CD4-positive, alpha-beta T cell treated with Interleukin-2 at 100 ng/mL for 4 hours (primary cell): ENCODE results near the gene CCDC86.

Experiments used
- DNase-seq: peaks from one replicate; pipeline ENCODE4 v3.0.0-alpha.2; 2020; ENCODE audit warnings: low spot score

Gene CCDC86

GRCh38 chr11:60831143-60831500, 10.8 kb upstream of the CCDC86 start:
- peak; percentile 80 for DNase-seq

DNA sequence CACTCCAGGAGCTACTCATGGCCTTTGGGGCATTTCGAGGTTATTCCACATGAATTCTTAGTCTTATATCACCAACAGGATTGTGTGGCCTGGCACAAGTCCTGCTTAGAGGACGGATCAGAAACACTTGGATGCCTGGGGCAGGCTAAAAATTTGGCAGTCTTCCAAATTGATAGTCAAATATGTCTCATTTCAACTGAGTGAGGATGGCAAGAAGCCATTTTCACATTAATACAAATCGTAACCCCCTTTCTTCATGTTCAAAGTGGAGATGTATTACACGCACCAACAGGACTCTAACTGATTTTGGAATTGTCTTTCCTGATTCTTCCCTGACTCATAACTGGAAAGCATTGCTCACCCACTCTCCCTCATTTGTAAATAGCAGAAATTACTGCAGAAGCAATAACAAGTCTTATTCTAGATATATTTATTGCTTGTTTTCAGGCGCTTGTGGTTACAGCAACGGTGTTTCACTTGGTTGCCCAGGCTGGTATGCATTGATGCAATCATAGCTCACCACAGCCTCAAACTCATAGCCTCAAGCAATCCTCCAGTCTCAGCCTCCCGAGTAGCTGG, 10.3 kb upstream of the CCDC86 start:
- no peak for DNase-seq

- no peak for DNase-seq
Measured at GRCh38 chr11:60834742-60835533, 7.0 kb upstream of the CCDC86 start.

DNA sequence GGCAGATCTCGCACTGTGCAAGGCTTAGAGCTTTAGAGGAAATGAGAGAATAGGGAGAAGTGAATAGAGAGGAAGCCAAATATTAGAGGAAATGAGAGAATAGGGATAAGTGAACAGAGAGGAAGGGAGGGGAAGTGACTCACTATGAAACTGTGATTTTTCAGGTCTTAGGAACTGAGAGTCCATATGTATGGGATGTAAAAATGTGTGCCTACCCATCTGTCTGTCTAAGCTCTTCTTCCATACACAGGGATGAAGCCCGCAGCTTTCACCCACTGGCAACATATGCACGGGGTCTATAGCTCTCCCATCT, 6.4 kb upstream of the CCDC86 start:
- no peak for DNase-seq

GRCh38 chr11:60836866-60837515, 4.9 kb upstream of the CCDC86 start:
- no peak for DNase-seq

- DNase-seq = no peak
Measured at GRCh38 chr11:60838132-60838531, 3.8 kb upstream of the CCDC86 start.

GRCh38 chr11:60840470-60841430, 1.2 kb upstream of the CCDC86 start:
- no peak for DNase-seq

DNA sequence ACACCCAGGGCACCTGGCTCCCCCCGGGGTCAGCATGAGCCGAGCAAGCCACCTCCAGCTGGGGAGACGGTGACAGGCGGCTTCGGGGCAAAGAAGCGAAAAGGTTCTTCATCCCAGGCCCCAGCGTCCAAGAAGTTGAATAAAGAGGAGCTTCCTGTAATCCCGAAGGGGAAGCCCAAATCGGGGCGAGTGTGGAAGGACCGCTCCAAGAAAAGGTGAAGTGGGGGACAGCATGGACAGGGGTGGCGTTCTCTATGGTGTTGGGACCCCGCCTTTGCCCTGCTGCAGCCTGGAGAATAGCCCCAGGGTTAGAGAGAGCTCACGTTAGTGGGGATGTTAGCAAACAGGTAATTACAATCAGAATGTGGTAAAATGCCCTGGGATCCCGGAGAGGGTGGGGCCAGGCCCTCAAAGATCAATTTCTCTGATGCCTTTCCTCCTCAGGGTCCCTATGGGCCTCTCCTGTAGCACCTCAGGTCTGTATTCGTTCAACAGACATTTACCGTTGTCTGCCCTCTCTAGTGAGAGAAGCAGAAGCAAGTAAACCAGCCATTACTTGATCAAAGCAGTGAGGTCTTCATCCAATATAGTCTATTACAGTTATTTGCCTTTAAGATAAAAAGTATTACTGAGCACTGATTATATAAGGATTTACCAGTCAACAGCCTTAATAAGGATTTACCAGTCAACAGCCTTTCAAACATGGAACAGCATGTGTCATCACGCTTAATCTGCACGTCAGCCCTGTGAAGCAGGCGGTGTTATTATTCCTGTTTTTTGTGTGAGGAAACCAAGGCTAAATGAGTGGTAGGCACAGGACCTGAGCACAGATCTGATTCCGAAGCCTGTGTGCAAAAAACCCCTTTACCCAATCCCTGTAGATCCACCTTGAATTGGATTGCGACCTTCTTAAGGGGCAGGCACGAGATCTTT, 1.0 kb downstream of the CCDC86 start:
- no peak for DNase-seq

DNA sequence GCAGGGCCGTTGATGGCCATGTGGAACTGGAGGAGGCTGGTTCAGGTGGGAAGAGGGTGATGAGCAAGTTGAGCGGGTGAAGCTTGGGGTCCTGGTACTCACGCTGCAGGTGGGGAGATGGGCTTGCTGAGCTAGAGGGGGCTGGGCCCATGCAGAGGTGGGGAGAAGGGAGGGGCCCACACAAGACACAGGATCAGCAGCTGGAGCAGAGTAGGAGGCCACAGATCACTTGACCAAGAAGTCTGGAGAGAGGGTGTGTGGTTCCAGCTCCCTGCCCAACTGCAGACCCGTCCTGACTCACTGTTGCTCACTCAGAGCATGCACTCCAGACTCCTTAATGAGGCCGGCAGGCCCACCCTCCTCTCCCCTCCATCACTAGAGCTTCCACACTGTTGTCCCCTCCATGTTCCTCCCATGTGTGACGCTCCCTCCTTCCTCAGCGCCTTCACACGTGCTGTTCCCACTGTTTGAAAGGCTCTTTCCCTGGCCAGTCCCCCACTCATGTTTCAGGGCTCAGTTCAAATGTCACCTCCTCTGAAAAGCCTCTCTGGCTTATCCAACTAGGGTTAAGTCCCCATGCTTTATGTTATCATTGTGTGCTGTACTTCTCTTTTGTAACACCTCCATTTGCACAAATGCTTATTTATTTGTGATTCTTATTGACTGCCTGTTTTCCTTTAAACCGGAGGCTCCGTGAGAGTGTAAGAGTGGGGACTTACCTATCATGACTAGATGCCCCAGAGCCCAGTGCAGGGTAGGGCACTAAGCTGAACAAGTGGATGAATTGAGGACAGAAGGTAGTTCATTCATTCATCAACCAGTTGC, 2.3 kb downstream of the CCDC86 start:
- DNase-seq = no peak

GRCh38 chr11:60844870-60845221, 2.9 kb downstream of the CCDC86 start:
- DNase-seq = no peak

DNA sequence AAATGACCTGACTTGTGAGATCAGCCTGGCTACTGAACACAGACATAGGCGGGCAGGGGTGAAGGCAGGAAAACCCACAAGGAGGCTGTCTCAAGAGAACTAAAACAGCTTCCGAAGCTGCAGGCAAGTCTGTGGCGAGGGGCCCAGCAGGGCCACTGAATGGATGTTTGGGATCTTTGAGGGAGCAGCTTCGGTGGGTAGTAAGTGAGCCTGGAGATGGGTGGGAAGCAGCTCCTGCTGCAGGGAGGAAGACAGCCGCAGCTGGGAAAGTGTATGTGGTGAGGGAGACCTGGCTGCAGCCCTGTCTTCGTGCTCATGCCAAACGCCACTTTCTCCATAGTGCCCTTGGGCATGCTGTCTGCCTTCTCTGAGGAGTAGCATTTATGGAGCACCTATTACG, 3.4 kb downstream of the CCDC86 start:
- no peak for DNase-seq

DNA sequence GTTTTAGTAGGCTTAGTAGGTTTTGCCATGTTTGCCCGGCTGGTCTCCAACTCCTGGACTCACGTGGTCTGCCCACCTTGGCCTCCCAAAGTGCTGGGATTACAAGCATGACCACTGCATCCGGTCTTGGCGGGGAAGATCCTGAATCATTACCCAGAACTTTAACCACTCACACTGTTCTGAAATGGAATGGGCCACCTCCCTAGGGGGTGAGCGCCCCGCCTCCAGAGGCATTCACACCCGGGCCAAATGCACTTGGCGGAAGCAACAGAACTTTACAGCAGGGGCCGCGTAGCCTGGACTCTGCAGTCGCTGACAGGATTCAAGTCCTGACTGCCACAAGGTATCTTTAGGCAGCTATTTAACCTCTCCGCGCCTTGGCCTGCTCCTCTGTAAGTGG, 5.4 kb downstream of the CCDC86 start:
- no peak for DNase-seq

DNA sequence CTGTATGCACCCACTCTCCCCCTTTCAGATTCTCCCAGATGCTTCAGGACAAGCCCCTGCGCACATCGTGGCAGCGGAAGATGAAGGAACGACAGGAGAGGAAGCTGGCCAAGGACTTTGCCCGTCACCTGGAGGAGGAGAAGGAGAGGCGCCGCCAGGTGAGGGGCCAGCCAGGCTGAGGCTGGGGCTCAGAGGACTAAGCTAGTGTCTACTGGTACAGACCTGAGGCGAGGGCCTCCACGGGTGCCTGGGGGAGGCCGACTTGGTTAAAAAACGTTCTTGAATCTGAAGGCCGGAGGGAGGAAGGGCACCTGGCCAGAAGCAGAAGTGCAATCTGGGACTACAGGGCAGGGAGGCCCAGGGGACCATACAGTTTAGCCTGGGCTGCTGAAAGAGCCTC, 6.0 kb downstream of the CCDC86 start:
- no peak for DNase-seq

GRCh38 chr11:60848714-60849151, 6.8 kb downstream of the CCDC86 start:
- no peak for DNase-seq

- no peak for DNase-seq
Measured at GRCh38 chr11:60849641-60850520, 8.0 kb downstream of the CCDC86 start.

DNA sequence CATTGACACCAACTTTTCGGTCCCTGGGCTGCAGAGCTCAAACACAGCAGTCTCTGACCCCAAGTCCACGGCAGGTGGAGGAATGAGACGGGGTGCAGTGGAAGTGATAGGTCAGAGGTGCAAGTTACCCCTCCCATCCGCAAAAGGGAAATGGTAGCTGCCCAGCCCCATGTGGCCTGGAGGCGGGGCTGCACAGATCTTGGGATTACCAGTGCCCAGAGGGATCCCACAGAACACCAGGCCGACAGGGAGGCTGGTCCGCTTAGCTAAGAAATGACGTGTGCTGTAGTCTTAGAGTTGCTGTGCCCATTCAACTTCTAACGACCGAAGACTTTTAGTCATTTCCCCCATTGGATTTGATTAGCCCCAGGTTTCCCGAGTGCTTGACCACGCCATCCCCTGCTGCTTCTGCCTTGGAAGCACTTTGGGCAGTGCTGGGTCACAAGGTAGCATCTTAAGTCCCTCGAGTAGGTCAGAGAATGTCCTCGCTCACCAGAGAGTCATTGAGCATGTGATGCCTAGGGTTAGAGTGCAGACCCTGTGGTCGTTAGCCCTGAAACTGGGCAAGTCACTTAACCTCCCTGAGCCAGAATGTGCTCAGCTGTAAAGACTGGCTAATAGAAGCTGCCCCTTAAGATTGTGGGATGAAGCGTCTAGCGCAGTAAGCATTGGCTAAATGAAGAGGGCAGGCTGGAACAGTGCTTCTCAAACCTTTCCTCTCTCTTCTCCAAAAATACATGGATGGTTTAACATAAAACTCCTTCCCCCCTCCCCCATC, 9.6 kb downstream of the CCDC86 start:
- no peak for DNase-seq

DNA sequence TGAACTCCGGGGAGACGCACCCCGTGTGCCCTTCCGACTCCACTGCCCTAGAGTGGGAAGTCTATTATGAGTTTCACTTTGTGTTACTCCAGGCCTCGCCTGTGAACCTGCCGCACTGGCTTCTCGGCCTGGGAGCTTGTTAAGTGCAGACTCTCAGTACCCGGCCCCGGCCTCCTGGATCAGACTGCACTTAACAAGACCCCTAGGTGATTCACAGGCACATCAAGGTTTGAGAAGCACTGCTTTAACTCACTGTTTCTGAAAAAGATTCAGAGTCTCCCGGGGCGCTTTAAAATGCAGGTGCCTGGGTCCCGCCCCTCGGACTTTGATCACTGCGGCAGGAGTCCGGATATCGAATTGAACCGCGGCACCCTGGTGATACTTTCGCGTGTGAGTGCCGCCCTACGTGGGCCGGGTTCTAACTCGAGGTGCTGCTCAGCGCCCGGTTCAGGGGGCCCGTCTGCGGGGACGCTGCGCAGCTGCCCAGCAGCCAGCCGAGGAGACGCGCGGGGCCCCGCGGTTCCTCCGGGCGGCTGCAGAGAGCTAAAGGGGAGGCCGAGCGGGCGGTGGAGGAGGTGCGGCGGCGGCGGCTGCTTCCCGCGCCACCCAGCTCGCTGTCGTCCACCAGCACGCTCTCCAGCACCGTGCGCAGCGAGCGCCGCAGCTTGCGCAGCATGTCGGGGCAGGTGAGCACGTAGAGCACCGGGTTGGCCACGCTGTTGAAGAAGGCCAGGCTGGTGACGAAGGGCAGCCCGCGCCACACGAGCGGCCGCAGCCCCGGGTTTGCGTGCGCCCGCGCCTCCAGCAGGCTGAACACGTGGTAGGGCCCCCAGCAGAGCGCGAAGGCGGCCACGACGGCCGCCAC, 10.4 kb downstream of the CCDC86 start:
- DNase-seq = no peak
